ENCODE measurements around the gene STPG3. TPM values are rescaled to one million over a fixed set of nuclear protein-coding genes. Genes with fewer than 3 reads are reported as not detected.
A peak's percentile ranks its signal among the peaks of the same experiment; 100 is the strongest.

The STPG3 gene
- total and polyA plus RNA-seq, 2 experiments from 2014 or later, result not detected

GRCh38 chr9:137224830-137225694, 26.0 kb upstream of the STPG3 start, which contains the start of gene CYSRT1:
Gene CYSRT1 (plus strand): TSS chr9:137225174. CDS start chr9:137225622, 448 bp downstream.
- H3K79me2 ChIP-seq (ENCODE audit: insufficient read depth), result no peaks in the 10 kb centered on the region
- H3K9me3 ChIP-seq (ENCODE audit: low read depth), result no peaks in the 10 kb centered on the region
- H3F3A ChIP-seq (ENCODE audit: insufficient read depth), result no peaks in the 10 kb centered on the region
- H3K36me3 ChIP-seq (ENCODE audit: low read depth), result no peaks in the 10 kb centered on the region
- H3K9ac ChIP-seq, result peak within 1 kb of the TSS; percentile 84
- no peaks in the 10 kb centered on the region for H3K9me2 ChIP-seq (ENCODE audit: insufficient read depth)
- H3K27me3 ChIP-seq (replicated peaks; ENCODE audit: insufficient read depth), result no peaks in the 10 kb centered on the region
- peak within 1 kb of the TSS; percentile 55; the same call in 1 of the 2 replicates for H3K27ac ChIP-seq
- TF ChIP-seq EZH2 (IDR thresholded peaks at IDR 0.05; ENCODE audit: insufficient read depth, poor library complexity, severe bottlenecking) (no peak), EZH2phosphoT487 (IDR thresholded peaks at IDR 0.05; ENCODE audit: insufficient read depth, low read depth) (no peak)
- DNase-seq, result peak; percentile 28
- H3K4me1 ChIP-seq (ENCODE audit: insufficient read depth), result peaks cover 3% of the 10 kb centered on the region; the same call in 1 of the 2 replicates
- WGBS, 2 experiments (ENCODE audit: low coverage in 1 of 2, low lambda C conversion rate in 2 of 2, missing lambda C conversion rate in 2 of 2), result 49 to 52% methylated on average over 18 to 21 of the region's 23 CpGs
- H2AFZ ChIP-seq, result peak within 1 kb of the TSS; percentile 84
- H3K4me2 ChIP-seq (ENCODE audit: unreplicated experiment), result peak within 1 kb of the TSS; percentile 77
- H4K20me1 ChIP-seq (ENCODE audit: insufficient read depth), result no peaks in the 10 kb centered on the region
- peak within 1 kb of the TSS; percentile 79 for H3K4me3 ChIP-seq
- in situ Hi-C loops (cut with MboI), result no loop called here

DNA sequence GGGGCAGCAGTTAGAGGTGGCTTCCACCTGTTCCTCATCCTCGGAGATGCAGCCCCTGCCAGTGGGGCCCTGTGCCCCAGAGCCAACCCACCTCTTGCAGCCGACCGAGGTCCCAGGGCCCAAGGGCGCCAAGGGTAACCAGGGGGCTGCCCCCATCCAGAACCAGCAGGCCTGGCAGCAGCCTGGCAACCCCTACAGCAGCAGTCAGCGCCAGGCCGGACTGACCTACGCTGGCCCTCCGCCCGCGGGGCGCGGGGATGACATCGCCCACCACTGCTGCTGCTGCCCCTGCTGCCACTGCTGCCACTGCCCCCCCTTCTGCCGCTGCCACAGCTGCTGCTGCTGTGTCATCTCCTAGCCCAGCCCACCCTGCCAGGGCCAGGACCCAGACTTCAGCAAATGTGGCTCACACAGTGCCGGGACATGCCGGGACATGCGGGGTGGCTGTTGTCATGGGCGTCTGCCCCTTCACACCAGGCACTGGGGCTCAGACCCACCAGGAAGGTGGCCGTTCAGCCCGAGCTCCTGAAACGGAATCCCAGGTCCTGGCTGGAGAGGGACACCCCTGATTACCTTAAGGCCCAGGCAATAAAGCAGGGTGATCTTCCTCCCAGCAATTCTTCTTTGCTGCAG, 25.3 kb upstream of the STPG3 start:
- no peaks in the 10 kb centered on the region for H3F3A ChIP-seq (ENCODE audit: insufficient read depth)
- peaks cover 3% of the 10 kb centered on the region; the same call in 1 of the 2 replicates for H3K4me1 ChIP-seq (ENCODE audit: insufficient read depth)
- H3K9me2 ChIP-seq (ENCODE audit: insufficient read depth), result no peaks in the 10 kb centered on the region
- TF ChIP-seq EZH2phosphoT487 (IDR thresholded peaks at IDR 0.05; ENCODE audit: insufficient read depth, low read depth) (no peak), EZH2 (IDR thresholded peaks at IDR 0.05; ENCODE audit: insufficient read depth, poor library complexity, severe bottlenecking) (no peak)
- in situ Hi-C loops (cut with MboI), result no loop called here
- H3K27me3 ChIP-seq (replicated peaks; ENCODE audit: insufficient read depth), result no peaks in the 10 kb centered on the region
- H3K79me2 ChIP-seq (ENCODE audit: insufficient read depth), result no peaks in the 10 kb centered on the region
- no peaks in the 10 kb centered on the region for H4K20me1 ChIP-seq (ENCODE audit: insufficient read depth)
- no peak overlapping the region for H3K27ac ChIP-seq
- no peaks in the 10 kb centered on the region for H3K36me3 ChIP-seq (ENCODE audit: low read depth)
- no peak overlapping the region for H3K9ac ChIP-seq
- no peak overlapping the region for H3K4me2 ChIP-seq (ENCODE audit: unreplicated experiment)
- H2AFZ ChIP-seq, result no peak overlapping the region
- H3K9me3 ChIP-seq (ENCODE audit: low read depth), result no peaks in the 10 kb centered on the region
- 75 to 76% methylated on average over 19 to 21 of the region's 21 CpGs for WGBS, 2 experiments (ENCODE audit: low coverage in 1 of 2, low lambda C conversion rate in 2 of 2, missing lambda C conversion rate in 2 of 2)
- H3K4me3 ChIP-seq, result no peak overlapping the region
- no peak for DNase-seq

- Histone ChIP-seq H3K9me3 (ENCODE audit: low read depth) (no peaks in the 10 kb centered on the region), H2AFZ (no peak overlapping the region), H3F3A (ENCODE audit: insufficient read depth) (no peaks in the 10 kb centered on the region), H3K36me3 (ENCODE audit: low read depth) (no peaks in the 10 kb centered on the region), H3K27me3 (replicated peaks; ENCODE audit: insufficient read depth) (no peaks in the 10 kb centered on the region), H3K9ac (peak overlapping the region; percentile 41; the same call in 1 of the 2 replicates), H3K4me1 (ENCODE audit: insufficient read depth) (peaks cover 3% of the 10 kb centered on the region; the same call in 1 of the 2 replicates), H3K9me2 (ENCODE audit: insufficient read depth) (no peaks in the 10 kb centered on the region), H3K27ac (no peak overlapping the region), H3K79me2 (ENCODE audit: insufficient read depth) (no peaks in the 10 kb centered on the region), H4K20me1 (ENCODE audit: insufficient read depth) (no peaks in the 10 kb centered on the region), H3K4me2 (ENCODE audit: unreplicated experiment) (no peak overlapping the region), H3K4me3 (no peak overlapping the region)
- in situ Hi-C loops (cut with MboI), result no loop called here
- DNase-seq, result peak; percentile 46
- TF ChIP-seq EZH2 (IDR thresholded peaks at IDR 0.05; ENCODE audit: insufficient read depth, poor library complexity, severe bottlenecking) (no peak), EZH2phosphoT487 (IDR thresholded peaks at IDR 0.05; ENCODE audit: insufficient read depth, low read depth) (no peak)
- WGBS, 2 experiments (ENCODE audit: low coverage in 1 of 2, low lambda C conversion rate in 2 of 2, missing lambda C conversion rate in 2 of 2), result 67 to 70% methylated on average over 17 to 18 of the region's 18 CpGs
Measured at GRCh38 chr9:137226338-137227053, 24.6 kb upstream of the STPG3 start.

Measured in GM23248 (cell line).